ENCODE measurements around the gene NSUN4.
"Not testable (repeated sequence)": the region's sequence is repeated elsewhere in the genome, so short reads cannot be mapped to it uniquely, and the experiment has no call there.

GRCh38 chr1:46331786-46332540, 8.6 kb upstream of the NSUN4 start:
- not testable (repeated sequence) for TF ChIP-seq MAFF (IDR thresholded peaks at IDR 0.05; ENCODE audit: low read length); SMC3 (conservative IDR thresholded peaks at IDR 0.05; ENCODE audit: insufficient read depth, low read depth, low read length); FOXP4 (CRISPR knock-in tag; IDR thresholded peaks at IDR 0.05; ENCODE audit: borderline replicate concordance); EZH2 (IDR thresholded peaks at IDR 0.05; ENCODE audit: borderline replicate concordance, low read depth, low read length); ZNF668 (CRISPR knock-in tag; IDR thresholded peaks at IDR 0.05); ZNF57 (CRISPR knock-in tag; IDR thresholded peaks at IDR 0.05); PTTG1 (tag; IDR thresholded peaks at IDR 0.05; ENCODE audit: low read depth)
- TF ChIP-seq, protein P1, sequence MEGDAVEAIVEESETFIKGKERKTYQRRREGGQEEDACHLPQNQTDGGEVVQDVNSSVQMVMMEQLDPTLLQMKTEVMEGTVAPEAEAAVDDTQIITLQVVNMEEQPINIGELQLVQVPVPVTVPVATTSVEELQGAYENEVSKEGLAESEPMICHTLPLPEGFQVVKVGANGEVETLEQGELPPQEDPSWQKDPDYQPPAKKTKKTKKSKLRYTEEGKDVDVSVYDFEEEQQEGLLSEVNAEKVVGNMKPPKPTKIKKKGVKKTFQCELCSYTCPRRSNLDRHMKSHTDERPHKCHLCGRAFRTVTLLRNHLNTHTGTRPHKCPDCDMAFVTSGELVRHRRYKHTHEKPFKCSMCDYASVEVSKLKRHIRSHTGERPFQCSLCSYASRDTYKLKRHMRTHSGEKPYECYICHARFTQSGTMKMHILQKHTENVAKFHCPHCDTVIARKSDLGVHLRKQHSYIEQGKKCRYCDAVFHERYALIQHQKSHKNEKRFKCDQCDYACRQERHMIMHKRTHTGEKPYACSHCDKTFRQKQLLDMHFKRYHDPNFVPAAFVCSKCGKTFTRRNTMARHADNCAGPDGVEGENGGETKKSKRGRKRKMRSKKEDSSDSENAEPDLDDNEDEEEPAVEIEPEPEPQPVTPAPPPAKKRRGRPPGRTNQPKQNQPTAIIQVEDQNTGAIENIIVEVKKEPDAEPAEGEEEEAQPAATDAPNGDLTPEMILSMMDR (IDR thresholded peaks at IDR 0.05 in 2 of 3, conservative IDR thresholded peaks at IDR 0.05 in 1 of 3; ENCODE audit: insufficient read depth in 2 of 3, low read depth in 1 of 3, low read length in 3 of 3) = not testable (repeated sequence)
